SK-N-MC (cell line): ENCODE results near the gene TMEM150C.

Experiments used
- DNase-seq: peaks from one replicate; pipeline ENCODE4 v3.0.0-alpha.2; 2011; ENCODE audit warnings: low read depth, low spot score
- H3K27ac ChIP-seq: fragments of 200-600 bp; sonication (generic); 2 replicates; pipeline ENCODE4 v1.5.1; 2016; ENCODE audit warnings: mixed run types
- H3K36me3 ChIP-seq: fragments of 200-600 bp; sonication (generic); 2 replicates; pipeline ENCODE4 v1.6.1; 2017; ENCODE audit warnings: antibody characterized with exemption, low read length, mixed read lengths; ENCODE audit not compliant: insufficient read depth
- H3K4me3 ChIP-seq: fragments of 200-600 bp; sonication (generic); 2 replicates; pipeline ENCODE4 v1.5.1; 2016
- H3K9ac ChIP-seq: fragments of 200-600 bp; sonication (generic); 2 replicates; pipeline ENCODE4 v1.8.0; 2017; ENCODE audit warnings: mixed run types, mixed read lengths; ENCODE audit not compliant: insufficient read length
- H3K9me3 ChIP-seq: fragments of 200-600 bp; sonication (generic); 2 replicates; pipeline ENCODE4 v1.6.1; 2017; ENCODE audit warnings: low read depth, mild to moderate bottlenecking, antibody characterized with exemption, low read length, moderate library complexity, mixed read lengths
- EZH2 ChIP-seq: fragments of 200-600 bp; sonication (generic); IDR thresholded peaks from one replicate; pipeline ENCODE4 v1.6.1; 2017; ENCODE audit warnings: antibody characterized with exemption
- FOXP2 ChIP-seq: optimal IDR thresholded peaks from 2 replicates; pipeline ENCODE3; 2011; ENCODE audit warnings: mild to moderate bottlenecking, moderate library complexity; ENCODE audit not compliant: insufficient read depth; ENCODE audit errors: extremely low read length, control extremely low read depth
- POLR2AphosphoS5 ChIP-seq: IDR thresholded peaks from 2 replicates; pipeline ENCODE4 v1.6.1; 2012; ENCODE audit warnings: mild to moderate bottlenecking, low read depth, low read length, borderline replicate concordance

Gene TMEM150C

GRCh38 chr4:82529322-82529721, 32.5 kb downstream of the TMEM150C start:
- no peak for TF ChIP-seq EZH2
- no peak for TF ChIP-seq POLR2AphosphoS5
- TF ChIP-seq FOXP2, result no peak
- no peak overlapping the region for H3K4me3 ChIP-seq
- DNase-seq, result no peak
- H3K9me3 ChIP-seq, result no peaks in the 10 kb centered on the region
- no peak overlapping the region for H3K9ac ChIP-seq
- H3K27ac ChIP-seq, result no peak overlapping the region
- no peaks in the 10 kb centered on the region for H3K36me3 ChIP-seq

- TF ChIP-seq EZH2 (no peak), FOXP2 (no peak), POLR2AphosphoS5 (no peak)
Measured at GRCh38 chr4:82528868-82529267, 32.9 kb downstream of the TMEM150C start.

GRCh38 chr4:82528074-82528473, 33.7 kb downstream of the TMEM150C start:
- DNase-seq, result no peak

More at GRCh38 chr4:82528868-82529267, 32.9 kb downstream of the TMEM150C start:
- Histone ChIP-seq H3K27ac (no peak overlapping the region), H3K9me3 (no peaks in the 10 kb centered on the region), H3K9ac (no peak overlapping the region), H3K4me3 (no peak overlapping the region), H3K36me3 (no peaks in the 10 kb centered on the region)
- no peak for DNase-seq

GRCh38 chr4:82525307-82525911, 36.4 kb downstream of the TMEM150C start:
- no peak overlapping the region for H3K9ac ChIP-seq
- no peak for TF ChIP-seq FOXP2
- no peak for TF ChIP-seq EZH2
- no peak for TF ChIP-seq POLR2AphosphoS5
- no peak overlapping the region for H3K27ac ChIP-seq
- no peak overlapping the region for H3K4me3 ChIP-seq
- H3K36me3 ChIP-seq, result no peaks in the 10 kb centered on the region
- H3K9me3 ChIP-seq, result no peaks in the 10 kb centered on the region
- no peak for DNase-seq

More at GRCh38 chr4:82528074-82528473, 33.7 kb downstream of the TMEM150C start:
- TF ChIP-seq POLR2AphosphoS5 (no peak), FOXP2 (no peak), EZH2 (no peak)
- Histone ChIP-seq H3K9ac (no peak overlapping the region), H3K4me3 (no peak overlapping the region), H3K27ac (no peak overlapping the region), H3K36me3 (no peaks in the 10 kb centered on the region), H3K9me3 (no peaks in the 10 kb centered on the region)

GRCh38 chr4:82524570-82525152, 37.1 kb downstream of the TMEM150C start:
- TF ChIP-seq POLR2AphosphoS5, result no peak
- no peak for TF ChIP-seq FOXP2
- no peak for TF ChIP-seq EZH2
- no peaks in the 10 kb centered on the region for H3K9me3 ChIP-seq
- H3K4me3 ChIP-seq, result no peak overlapping the region
- no peak overlapping the region for H3K27ac ChIP-seq
- no peak for DNase-seq
- H3K9ac ChIP-seq, result no peak overlapping the region
- H3K36me3 ChIP-seq, result no peaks in the 10 kb centered on the region

- TF ChIP-seq POLR2AphosphoS5, result no peak
- TF ChIP-seq FOXP2, result no peak
- no peak for TF ChIP-seq EZH2
- no peaks in the 10 kb centered on the region for H3K9me3 ChIP-seq
- H3K9ac ChIP-seq, result no peak overlapping the region
- H3K4me3 ChIP-seq, result no peak overlapping the region
- no peaks in the 10 kb centered on the region for H3K36me3 ChIP-seq
- no peak overlapping the region for H3K27ac ChIP-seq
- DNase-seq, result no peak
Measured at GRCh38 chr4:82523179-82523578, 38.6 kb downstream of the TMEM150C start.

GRCh38 chr4:82522472-82522871, 39.3 kb downstream of the TMEM150C start:
- no peaks in the 10 kb centered on the region for H3K9me3 ChIP-seq

GRCh38 chr4:82521283-82521682, 40.5 kb downstream of the TMEM150C start:
- TF ChIP-seq EZH2, result no peak
- no peak for TF ChIP-seq POLR2AphosphoS5
- no peak for TF ChIP-seq FOXP2
- no peak overlapping the region for H3K27ac ChIP-seq
- H3K9me3 ChIP-seq, result no peaks in the 10 kb centered on the region
- H3K9ac ChIP-seq, result no peak overlapping the region
- H3K4me3 ChIP-seq, result no peak overlapping the region
- DNase-seq, result no peak
- H3K36me3 ChIP-seq, result no peaks in the 10 kb centered on the region

More at GRCh38 chr4:82522472-82522871, 39.3 kb downstream of the TMEM150C start:
- no peak for DNase-seq
- no peak overlapping the region for H3K4me3 ChIP-seq
- no peak overlapping the region for H3K9ac ChIP-seq
- no peak overlapping the region for H3K27ac ChIP-seq
- no peaks in the 10 kb centered on the region for H3K36me3 ChIP-seq
- TF ChIP-seq FOXP2 (no peak), EZH2 (no peak), POLR2AphosphoS5 (no peak)
